ENCODE data around the gene DLX1. TPM values are rescaled to one million over a fixed set of nuclear protein-coding genes. Genes with fewer than 3 reads are reported as not detected.

The DLX1 gene
- total RNA-seq = 0.15 and 0.17 TPM in 2 replicates

DNA sequence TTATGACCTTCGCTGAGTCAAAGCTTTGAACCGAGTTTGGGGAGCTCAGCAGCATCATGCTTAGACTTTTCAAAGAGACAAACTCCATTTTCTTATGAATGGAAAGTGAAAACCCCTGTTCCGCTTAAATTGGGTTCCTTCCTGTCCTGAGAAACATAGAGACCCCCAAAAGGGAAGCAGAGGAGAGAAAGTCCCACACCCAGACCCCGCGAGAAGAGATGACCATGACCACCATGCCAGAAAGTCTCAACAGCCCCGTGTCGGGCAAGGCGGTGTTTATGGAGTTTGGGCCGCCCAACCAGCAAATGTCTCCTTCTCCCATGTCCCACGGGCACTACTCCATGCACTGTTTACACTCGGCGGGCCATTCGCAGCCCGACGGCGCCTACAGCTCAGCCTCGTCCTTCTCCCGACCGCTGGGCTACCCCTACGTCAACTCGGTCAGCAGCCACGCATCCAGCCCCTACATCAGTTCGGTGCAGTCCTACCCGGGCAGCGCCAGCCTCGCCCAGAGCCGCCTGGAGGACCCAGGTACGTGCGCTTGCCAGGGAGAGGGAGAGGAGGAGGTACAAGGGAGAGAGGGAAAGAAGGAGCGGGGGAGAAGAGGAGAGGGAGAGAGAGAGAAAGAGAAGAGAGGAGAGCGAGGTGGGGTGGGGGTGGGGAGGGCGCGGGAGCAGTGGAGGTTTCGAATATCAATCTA lies at the start of gene DLX1:
Gene DLX1 (plus strand): TSS at position 48 of the 700 bp plus-strand sequence. CDS start 171 bp downstream, at position 219.

DNA sequence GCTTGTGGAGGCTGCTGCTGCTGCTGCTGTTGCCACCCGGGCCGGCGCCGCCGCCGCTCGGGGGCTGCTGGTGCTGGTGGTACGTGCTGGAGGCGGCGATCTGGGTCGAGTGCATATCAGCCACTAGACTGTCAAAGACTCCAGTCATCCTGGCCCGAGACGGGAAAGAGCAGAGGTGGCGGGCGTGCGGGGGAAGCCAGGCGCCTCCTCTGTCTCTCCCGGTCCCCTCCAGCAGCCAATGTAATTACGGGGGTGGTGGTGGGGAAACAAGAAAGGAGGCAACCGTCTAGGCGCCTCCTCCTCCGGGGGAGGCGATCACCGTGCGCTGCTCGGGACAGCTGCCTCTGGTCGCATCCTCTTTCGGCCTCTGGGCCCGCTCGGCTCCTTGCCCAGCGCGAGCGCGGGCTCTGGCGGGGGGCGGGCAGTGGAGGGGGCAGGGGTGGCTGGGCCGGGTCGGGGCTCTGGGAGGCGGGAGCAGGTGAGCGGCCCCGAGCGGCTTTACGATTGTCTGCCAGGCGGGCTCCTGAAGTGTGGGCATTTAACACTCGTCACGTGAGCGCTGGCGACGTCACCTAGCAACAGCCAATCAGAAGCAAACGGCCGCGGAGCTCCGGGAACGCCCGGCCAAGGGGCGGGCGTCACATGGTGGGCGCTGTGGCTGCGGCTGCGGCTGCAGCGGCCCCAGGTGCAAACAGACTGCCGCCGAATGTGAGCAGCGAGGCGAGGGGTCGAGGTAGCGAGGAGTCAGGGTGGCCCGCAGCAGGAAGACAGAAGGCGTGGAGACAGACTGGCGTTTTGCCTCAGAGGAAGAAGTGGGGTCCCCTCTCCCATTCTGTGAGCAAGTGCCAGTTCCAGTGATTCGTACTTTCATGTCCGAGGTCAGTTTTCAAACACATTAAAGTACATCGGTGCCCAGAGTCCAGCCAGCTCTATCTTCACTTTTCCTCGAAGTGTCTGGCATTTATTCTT lies 17.4 kb downstream of the DLX1 start, which contains the start of gene DLX2:
Gene DLX2 (minus strand): TSS at position 510 of the 969 bp plus-strand sequence. CDS start 362 bp downstream, at position 148.

Other genes starting within 250 kb of the DLX1 start
- gene SLC25A12, start 191.3 kb upstream of the DLX1 start, total RNA-seq = 21.2 and 32.7 TPM in 2 replicates
- gene HAT1, start 163.0 kb upstream of the DLX1 start, total RNA-seq = 21.2 and 52.7 TPM in 2 replicates
- gene METAP1D, start 85.6 kb upstream of the DLX1 start, total RNA-seq = 6.8 TPM in 2 replicates
- 0.17 and 0.29 TPM in 2 replicates for gene DLX2, start 17.4 kb downstream of the DLX1 start, total RNA-seq